ENCODE data around the gene GFOD1. TPM values are rescaled to one million over a fixed set of nuclear protein-coding genes. Genes with fewer than 3 reads are reported as not detected.
A peak's percentile ranks its signal among the peaks of the same experiment; 100 is the strongest.

The GFOD1 gene
- polyA plus RNA-seq, 2 of the 4 experiments (the other 2 are of a cell fraction), result 2.7 to 3.5 TPM

DNA sequence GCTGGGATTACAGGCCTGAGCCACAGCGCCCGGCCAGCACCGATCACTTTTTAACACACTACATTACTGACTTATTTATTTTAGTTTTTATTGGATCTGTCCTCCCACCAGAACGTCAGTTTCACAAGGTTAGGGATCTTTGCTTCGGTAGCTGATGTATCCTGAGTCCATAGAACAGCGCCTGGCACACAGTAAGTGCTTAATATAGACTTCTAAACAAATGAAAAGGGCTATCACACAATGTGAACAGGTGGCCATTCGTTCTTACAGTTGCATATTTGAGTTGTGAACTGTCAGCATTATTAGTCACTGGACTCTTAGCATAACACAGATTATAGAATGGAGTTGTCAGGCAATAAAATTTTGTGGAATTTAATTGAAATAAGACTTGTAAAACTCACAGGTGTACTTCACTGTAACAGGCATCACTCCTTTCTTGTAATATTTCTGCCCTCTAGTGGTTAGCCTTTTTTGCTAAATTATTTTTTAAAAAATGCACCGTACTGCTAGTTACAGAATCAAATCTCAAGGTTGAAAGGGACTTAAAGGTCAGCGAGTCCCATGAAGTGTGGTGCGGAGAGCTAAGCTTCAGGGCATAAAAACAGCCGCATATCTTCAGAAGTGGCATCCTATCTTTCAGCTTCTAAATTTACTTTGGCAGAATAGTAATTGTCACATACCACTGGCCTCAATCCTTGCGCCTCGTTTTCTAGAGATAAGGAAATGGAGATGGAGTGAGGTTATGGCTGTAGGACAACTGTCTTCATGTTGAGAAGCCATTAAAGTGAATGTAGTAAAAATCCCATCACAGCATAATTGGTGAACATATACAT, 155.7 kb downstream of the GFOD1 start (continued):
- no peak for TF ChIP-seq BCL3 (IDR thresholded peaks at IDR 0.05)
- TF ChIP-seq ATOH8 (CRISPR knock-in tag; IDR thresholded peaks at IDR 0.05; ENCODE audit: low read depth), result no peak
- no peak for TF ChIP-seq CHD2 (IDR thresholded peaks at IDR 0.05; ENCODE audit: low read length, partially characterized antibody)
- TF ChIP-seq NR3C1 (IDR thresholded peaks at IDR 0.05), result no peak
- TF ChIP-seq JUN (IDR thresholded peaks at IDR 0.05), result no peak

DNA sequence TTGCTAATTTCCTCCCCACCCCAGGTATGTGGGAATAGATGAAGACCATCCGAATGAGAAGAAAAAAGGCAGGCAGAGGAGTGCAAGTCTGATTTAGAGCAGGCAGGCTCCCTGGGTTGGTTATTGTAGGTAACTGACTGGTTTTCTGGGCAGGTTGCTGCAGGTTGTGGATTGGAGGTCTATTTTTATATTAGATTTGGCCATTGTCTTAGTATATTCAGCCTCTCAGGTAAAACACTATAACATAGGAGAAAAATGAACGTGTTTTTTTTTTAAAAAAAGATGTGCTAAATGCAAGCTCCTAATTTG, 158.6 kb downstream of the GFOD1 start:
- whole genome bisulfite sequencing (ENCODE audit: missing lambda C conversion rate), result 5% methylated on average over 2 of the region's 2 CpGs
- CTCF ChIA-PET, result interaction anchor here (1.0 to 4.9 kb wide), 6 partner anchors 9 to 418 kb away, joined by 3 to 35 read pairs (median 4); no protein-coding TSS in a partner anchor
- Histone ChIP-seq H3K4me1 (peaks cover 16% of the 10 kb centered on the region; the same call in 1 of the 3 replicates), H3K9me3 (no peaks in the 10 kb centered on the region), H3K4me2 (peak overlapping the region; percentile 85), H3K4me3 (peak overlapping the region; percentile 67), H3K27ac (peak overlapping the region; percentile 90 to 99)
- no peak for DNase-seq (ENCODE audit: low read depth in 1 of 2, low spot score in 1 of 2)
- POLR2A ChIA-PET, result interaction anchor here (0.8 to 3.2 kb wide), 17 partner anchors 14 to 417 kb away, joined by 3 to 28 read pairs (median 5); partner anchors contain the start of genes GFOD1, NOL7 and SIRT5
- FAIRE-seq, result no peak
- TF ChIP-seq ZSCAN20 (CRISPR knock-in tag; IDR thresholded peaks at IDR 0.05), result no peak
- TF ChIP-seq PHF8 (IDR thresholded peaks at IDR 0.05; ENCODE audit: borderline replicate concordance, low read depth), result no peak; the same call in 1 of the 2 replicates
- TF ChIP-seq RARB (CRISPR knock-in tag; IDR thresholded peaks at IDR 0.05), result no peak
- TF ChIP-seq RFX5 (IDR thresholded peaks at IDR 0.05), result no peak
- TF ChIP-seq TFCP2L1 (CRISPR knock-in tag; IDR thresholded peaks at IDR 0.05), result no peak
- TF ChIP-seq E2F6 (IDR thresholded peaks at IDR 0.05; ENCODE audit: borderline replicate concordance, low read depth), result no peak
- TF ChIP-seq HES2 (IDR thresholded peaks at IDR 0.05), result no peak
- TF ChIP-seq, protein P1, sequence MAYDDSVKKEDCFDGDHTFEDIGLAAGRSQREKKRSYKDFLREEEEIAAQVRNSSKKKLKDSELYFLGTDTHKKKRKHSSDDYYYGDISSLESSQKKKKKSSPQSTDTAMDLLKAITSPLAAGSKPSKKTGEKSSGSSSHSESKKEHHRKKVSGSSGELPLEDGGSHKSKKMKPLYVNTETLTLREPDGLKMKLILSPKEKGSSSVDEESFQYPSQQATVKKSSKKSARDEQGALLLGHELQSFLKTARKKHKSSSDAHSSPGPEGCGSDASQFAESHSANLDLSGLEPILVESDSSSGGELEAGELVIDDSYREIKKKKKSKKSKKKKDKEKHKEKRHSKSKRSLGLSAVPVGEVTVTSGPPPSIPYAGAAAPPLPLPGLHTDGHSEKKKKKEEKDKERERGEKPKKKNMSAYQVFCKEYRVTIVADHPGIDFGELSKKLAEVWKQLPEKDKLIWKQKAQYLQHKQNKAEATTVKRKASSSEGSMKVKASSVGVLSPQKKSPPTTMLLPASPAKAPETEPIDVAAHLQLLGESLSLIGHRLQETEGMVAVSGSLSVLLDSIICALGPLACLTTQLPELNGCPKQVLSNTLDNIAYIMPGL (CRISPR knock-in tag; IDR thresholded peaks at IDR 0.05; ENCODE audit: borderline replicate concordance), result no peak
- TF ChIP-seq, protein P2, sequence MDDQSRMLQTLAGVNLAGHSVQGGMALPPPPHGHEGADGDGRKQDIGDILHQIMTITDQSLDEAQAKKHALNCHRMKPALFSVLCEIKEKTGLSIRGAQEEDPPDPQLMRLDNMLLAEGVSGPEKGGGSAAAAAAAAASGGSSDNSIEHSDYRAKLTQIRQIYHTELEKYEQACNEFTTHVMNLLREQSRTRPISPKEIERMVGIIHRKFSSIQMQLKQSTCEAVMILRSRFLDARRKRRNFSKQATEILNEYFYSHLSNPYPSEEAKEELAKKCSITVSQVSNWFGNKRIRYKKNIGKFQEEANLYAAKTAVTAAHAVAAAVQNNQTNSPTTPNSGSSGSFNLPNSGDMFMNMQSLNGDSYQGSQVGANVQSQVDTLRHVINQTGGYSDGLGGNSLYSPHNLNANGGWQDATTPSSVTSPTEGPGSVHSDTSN (IDR thresholded peaks at IDR 0.05), result no peak
- no peak for TF ChIP-seq FOSL2 (IDR thresholded peaks at IDR 0.05)
- no peak for TF ChIP-seq FOSL2 (CRISPR knock-in tag; IDR thresholded peaks at IDR 0.05)
- no peak for TF ChIP-seq EHF (CRISPR knock-in tag; IDR thresholded peaks at IDR 0.05)
- TF ChIP-seq TP53 (CRISPR knock-in tag; IDR thresholded peaks at IDR 0.05), result no peak
- no peak for TF ChIP-seq FOSB (CRISPR knock-in tag; IDR thresholded peaks at IDR 0.05)
- TF ChIP-seq CBX2 (IDR thresholded peaks at IDR 0.05; ENCODE audit: borderline replicate concordance, low read depth), result no peak
- no peak for TF ChIP-seq HEYL (CRISPR knock-in tag; IDR thresholded peaks at IDR 0.05)
- TF ChIP-seq BCL3 (IDR thresholded peaks at IDR 0.05), result no peak
- TF ChIP-seq JUNB (IDR thresholded peaks at IDR 0.05), result no peak
- no peak for TF ChIP-seq RAD21 (conservative IDR thresholded peaks at IDR 0.05 in 1 of 2, IDR thresholded peaks at IDR 0.05 in 1 of 2)
- no peak for TF ChIP-seq ZC3H11A (IDR thresholded peaks at IDR 0.05)
- no peak for TF ChIP-seq CHD2 (IDR thresholded peaks at IDR 0.05; ENCODE audit: low read length, partially characterized antibody)
- no peak for ATAC-seq

All from A549 (cell line).